ENCODE measurements around the gene PRKCE. TPM values are rescaled to one million over a fixed set of nuclear protein-coding genes. Genes with fewer than 3 reads are reported as not detected.

PRKCE gene
- total and polyA plus RNA-seq, 7 donors, result 3.0 to 21.9 (median 15.8) TPM

- Histone ChIP-seq H3K4me3 (no peak overlapping the region), H3K27ac (no peak overlapping the region), H3K27me3 (no peaks in the 10 kb centered on the region), H3K9me3 (no peaks in the 10 kb centered on the region), H3K36me3 (no peaks in the 10 kb centered on the region), H3K4me1 (peaks cover 0 to 36% (median 28%) of the 10 kb centered on the region in 4 donors)
- intact Hi-C loops (cut with DNase I), result no loop called here
- no peak for DNase-seq
- WGBS, 2 donors, result 49 to 93% methylated on average over 1 of the region's 1 CpG
- no peak for TF ChIP-seq POLR2A (IDR thresholded peaks at IDR 0.05)
Observed at GRCh38 chr2:45696708-45697107, 45.2 kb downstream of the PRKCE start.

GRCh38 chr2:45697190-45697589 is 45.7 kb downstream of the PRKCE start:
- no peak overlapping the region for H3K27ac ChIP-seq
- 95 to 97% methylated on average over 5 of the region's 5 CpGs for WGBS, 2 donors

GRCh38 chr2:45698554-45698953 is 47.1 kb downstream of the PRKCE start:
- intact Hi-C loops (cut with DNase I), result no loop called here
- Histone ChIP-seq H3K4me1 (peaks cover 0 to 30% (median 28%) of the 10 kb centered on the region in 4 donors), H3K9me3 (no peaks in the 10 kb centered on the region), H3K27me3 (no peaks in the 10 kb centered on the region), H3K4me3 (no peak overlapping the region), H3K36me3 (no peaks in the 10 kb centered on the region), H3K27ac (peak overlapping the region in 3 of 4 donors; percentile 75 to 78 (median 77))
- TF ChIP-seq CTCF (IDR thresholded peaks at IDR 0.05), result no peak
- TF ChIP-seq EP300 (IDR thresholded peaks at IDR 0.05), result no peak
- no peak for TF ChIP-seq POLR2A (IDR thresholded peaks at IDR 0.05)
- no peak for TF ChIP-seq POLR2AphosphoS5 (IDR thresholded peaks at IDR 0.05)
- DNase-seq, result no peak

More at GRCh38 chr2:45697190-45697589, 45.7 kb downstream of the PRKCE start:
- no peak for DNase-seq
- no peak for TF ChIP-seq CTCF (IDR thresholded peaks at IDR 0.05)
- TF ChIP-seq POLR2AphosphoS5 (IDR thresholded peaks at IDR 0.05), result no peak
- TF ChIP-seq EP300 (IDR thresholded peaks at IDR 0.05), result no peak
- no peak for TF ChIP-seq POLR2A (IDR thresholded peaks at IDR 0.05)
- H3K4me3 ChIP-seq, result no peak overlapping the region
- no peaks in the 10 kb centered on the region for H3K36me3 ChIP-seq
- intact Hi-C loops (cut with DNase I), result no loop called here
- H3K27me3 ChIP-seq, result no peaks in the 10 kb centered on the region
- H3K9me3 ChIP-seq, result no peaks in the 10 kb centered on the region
- peaks cover 0 to 33% (median 28%) of the 10 kb centered on the region in 4 donors for H3K4me1 ChIP-seq

- intact Hi-C loops (cut with DNase I), result no loop called here
- peak overlapping the region in 3 of 4 donors; percentile 75 to 78 (median 77) for H3K27ac ChIP-seq
- H3K27me3 ChIP-seq, result no peaks in the 10 kb centered on the region
Observed at GRCh38 chr2:45699032-45699658, 47.7 kb downstream of the PRKCE start.

More at GRCh38 chr2:45699032-45699658, 47.7 kb downstream of the PRKCE start:
- TF ChIP-seq POLR2AphosphoS5 (IDR thresholded peaks at IDR 0.05) (no peak), EP300 (IDR thresholded peaks at IDR 0.05) (no peak), POLR2A (IDR thresholded peaks at IDR 0.05) (no peak), CTCF (IDR thresholded peaks at IDR 0.05) (no peak)
- no peaks in the 10 kb centered on the region for H3K36me3 ChIP-seq
- H3K4me1 ChIP-seq, result peaks cover 0 to 32% (median 28%) of the 10 kb centered on the region in 4 donors
- no peak for DNase-seq
- H3K4me3 ChIP-seq, result no peak overlapping the region
- H3K9me3 ChIP-seq, result no peaks in the 10 kb centered on the region
- whole genome bisulfite sequencing, 2 donors, result 72 to 89% methylated on average over 7 of the region's 7 CpGs

Data from sigmoid colon (tissue), 7 donors.